Stimulated activated CD4-positive, alpha-beta T cell treated with anti-CD3 and anti-CD28 coated beads, Interleukin-2, amount 100 ng/mL, for 4 hours (primary cell): ENCODE measurements around the gene TRMT2A.

Source experiments
- DNase-seq: peaks from one replicate; pipeline ENCODE4 v3.0.0-alpha.2; 2020; ENCODE audit warnings: low read depth

TRMT2A gene

GRCh38 chr22:20149257-20150250 lies 32.5 kb upstream of the TRMT2A start:
- DNase-seq, result no peak

- DNase-seq, result no peak
Observed at GRCh38 chr22:20148414-20148813, 31.4 kb upstream of the TRMT2A start.

- DNase-seq, result no peak
Observed at GRCh38 chr22:20147237-20147988, 30.4 kb upstream of the TRMT2A start.

DNA sequence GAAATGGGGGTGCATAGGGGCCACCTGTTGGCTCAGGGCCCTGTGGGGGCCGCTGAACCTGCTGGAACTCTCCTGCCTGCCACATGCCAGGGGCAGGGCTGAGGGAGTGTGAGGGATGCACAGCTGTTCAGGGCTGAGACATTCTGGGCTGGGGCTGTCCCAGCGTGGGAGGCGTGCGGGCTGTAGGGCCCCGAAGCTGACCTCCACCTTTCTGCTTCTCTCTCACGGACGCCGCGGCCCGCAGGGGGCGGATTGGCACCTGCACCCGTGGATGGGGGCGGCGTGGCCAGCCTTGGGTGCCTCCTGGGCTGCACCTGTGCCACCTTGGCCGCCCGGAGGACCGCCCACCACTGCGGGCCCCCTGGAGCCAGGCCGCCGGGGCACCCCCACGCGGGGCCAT lies 29.8 kb upstream of the TRMT2A start:
- no peak for DNase-seq

DNA sequence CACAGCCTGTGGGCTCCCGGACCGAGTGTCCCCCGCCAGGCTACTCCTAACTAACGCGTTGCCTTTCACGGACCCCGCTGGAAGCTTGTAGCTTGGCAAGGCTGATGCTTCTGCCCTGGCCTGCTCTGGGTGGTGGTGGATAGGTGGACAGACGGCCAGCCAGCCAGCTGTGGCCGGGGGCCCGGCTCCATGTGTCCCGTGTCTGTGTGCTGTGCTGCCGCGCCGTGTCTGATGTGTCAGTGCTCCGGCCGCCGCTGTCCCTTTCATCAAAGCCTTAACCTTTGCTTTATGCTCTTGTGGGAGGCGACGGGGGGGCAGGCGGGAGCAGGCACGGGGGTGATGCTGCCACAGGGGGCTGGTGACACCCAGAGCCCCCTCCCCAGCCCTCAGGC lies 28.8 kb upstream of the TRMT2A start:
- no peak for DNase-seq

GRCh38 chr22:20145206-20145831 lies 28.3 kb upstream of the TRMT2A start:
- no peak for DNase-seq

DNA sequence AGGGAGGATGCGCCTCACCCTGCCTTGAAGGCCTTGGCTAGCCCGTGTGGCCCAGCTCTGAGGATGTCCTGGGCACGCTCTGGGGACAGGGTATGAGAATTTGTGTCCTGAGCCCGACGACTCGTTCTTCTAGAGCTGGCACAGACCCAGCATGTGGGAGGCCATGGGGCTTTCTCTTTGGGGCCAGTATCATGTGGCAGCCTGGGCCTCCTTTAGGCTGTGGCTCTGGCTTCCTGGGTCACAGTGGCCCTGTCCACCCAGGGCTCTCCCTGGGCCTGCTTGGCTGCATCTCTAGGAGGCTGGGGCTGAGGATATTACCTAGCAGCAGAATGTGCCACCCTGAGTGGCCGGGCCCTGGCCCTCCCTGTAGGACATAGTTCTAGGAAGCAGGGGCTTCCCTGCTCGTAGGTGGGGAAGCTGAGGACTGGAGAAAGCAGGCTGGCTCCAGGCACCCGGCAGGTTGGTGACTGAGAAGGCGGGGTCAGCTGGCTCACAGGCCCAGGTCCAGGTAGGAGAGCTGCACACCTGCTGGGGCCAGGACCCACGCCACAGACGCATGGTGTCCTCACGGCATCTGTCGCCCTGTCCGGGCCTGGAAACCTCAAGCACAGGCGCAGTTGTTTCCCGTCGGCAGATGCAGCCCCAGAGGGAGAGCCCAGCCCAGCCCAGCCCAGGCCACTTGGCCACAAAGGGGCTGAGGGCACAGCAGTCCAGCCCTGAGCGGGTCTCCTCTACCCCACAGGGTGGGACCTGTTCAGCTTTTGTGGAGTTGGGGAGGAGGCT lies 27.0 kb upstream of the TRMT2A start:
- DNase-seq, result no peak

GRCh38 chr22:20142711-20143621 lies 25.9 kb upstream of the TRMT2A start:
- no peak for DNase-seq

DNA sequence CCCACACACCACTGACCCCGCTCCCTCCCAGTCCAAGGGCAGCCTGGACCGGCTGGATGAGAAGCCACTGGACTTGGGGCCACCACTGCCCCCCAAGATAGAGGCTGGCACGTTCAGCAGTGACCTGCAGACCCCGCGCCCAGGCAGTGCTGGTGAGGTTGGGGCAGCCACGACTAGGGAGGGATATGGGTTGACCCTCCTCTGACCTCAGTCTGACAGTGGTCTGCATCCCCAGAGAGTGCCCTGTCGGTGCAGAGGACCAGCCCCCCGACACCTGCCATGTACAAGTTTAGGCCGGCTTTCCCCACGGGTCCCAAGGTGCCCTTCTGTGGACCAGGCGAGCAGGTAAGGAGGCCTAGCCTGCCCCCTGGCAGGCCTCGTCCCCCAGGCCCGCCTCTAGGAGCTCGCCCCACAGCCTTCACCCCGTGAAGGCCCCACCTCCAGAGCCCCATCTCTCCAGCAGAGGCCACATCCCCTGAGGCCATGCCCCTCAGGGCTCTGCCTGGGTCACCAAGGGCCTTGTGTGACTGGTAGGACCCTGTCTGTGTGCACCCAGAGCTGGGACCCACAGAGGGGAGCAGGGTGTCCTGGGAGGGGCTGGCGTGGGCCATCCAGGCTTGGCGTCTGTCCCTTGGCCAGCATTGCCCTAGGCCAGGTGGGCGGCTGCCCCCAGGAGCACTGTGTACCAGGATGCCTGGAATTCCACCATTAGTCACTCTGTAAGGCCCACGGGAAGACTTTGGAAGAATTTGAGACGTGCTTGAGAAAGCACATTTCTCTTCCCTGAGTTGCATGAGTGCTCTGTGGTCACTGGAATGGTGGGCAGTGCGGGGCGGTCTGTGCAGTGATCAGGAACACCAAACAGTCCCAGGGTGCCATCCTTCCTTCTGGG lies 24.4 kb upstream of the TRMT2A start:
- no peak for DNase-seq

DNA sequence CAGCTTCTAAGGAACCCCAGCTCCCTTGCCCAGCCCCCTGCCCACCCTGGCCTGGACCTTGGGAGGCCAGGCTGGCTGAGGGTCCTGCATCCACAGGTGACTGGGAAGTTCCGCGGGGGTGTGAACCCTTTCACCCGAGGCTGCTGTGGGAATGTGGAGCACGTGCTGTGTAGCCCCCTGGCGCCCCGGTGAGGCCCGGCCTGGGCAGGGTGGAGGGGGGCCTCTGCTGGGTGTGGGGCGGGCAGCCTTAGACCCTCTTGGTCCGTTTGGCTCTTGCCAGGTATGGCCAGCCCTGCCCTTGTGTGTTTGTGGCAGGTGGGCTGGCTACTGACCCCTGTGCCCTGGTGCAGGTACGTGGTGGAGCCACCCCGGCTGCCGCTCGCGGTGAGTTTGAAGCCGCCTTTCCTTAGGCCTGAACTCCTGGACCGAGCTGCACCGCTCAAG lies 23.5 kb upstream of the TRMT2A start:
- no peak for DNase-seq

- DNase-seq, result no peak
Observed at GRCh38 chr22:20140107-20140445, 23.1 kb upstream of the TRMT2A start.

- no peak for DNase-seq
Observed at GRCh38 chr22:20139391-20140106, 22.5 kb upstream of the TRMT2A start.

GRCh38 chr22:20138868-20139267 lies 21.8 kb upstream of the TRMT2A start:
- no peak for DNase-seq

DNA sequence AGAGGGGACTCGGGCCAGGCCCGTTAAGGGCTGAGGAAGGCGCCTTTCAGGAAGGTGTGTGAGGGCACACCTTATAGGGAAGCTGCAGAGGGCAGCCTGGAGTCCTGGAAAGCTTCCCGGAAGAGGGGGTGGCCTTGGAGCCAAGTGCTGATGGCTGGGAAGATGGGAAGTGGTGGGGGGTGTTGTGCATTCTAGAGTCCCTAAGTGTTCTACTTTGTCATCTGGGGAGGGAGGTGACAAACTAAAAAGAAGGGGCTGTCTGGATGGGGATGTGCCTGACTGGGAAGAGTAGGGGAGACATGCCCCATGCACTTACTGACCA lies 21.4 kb upstream of the TRMT2A start:
- DNase-seq, result no peak

DNA sequence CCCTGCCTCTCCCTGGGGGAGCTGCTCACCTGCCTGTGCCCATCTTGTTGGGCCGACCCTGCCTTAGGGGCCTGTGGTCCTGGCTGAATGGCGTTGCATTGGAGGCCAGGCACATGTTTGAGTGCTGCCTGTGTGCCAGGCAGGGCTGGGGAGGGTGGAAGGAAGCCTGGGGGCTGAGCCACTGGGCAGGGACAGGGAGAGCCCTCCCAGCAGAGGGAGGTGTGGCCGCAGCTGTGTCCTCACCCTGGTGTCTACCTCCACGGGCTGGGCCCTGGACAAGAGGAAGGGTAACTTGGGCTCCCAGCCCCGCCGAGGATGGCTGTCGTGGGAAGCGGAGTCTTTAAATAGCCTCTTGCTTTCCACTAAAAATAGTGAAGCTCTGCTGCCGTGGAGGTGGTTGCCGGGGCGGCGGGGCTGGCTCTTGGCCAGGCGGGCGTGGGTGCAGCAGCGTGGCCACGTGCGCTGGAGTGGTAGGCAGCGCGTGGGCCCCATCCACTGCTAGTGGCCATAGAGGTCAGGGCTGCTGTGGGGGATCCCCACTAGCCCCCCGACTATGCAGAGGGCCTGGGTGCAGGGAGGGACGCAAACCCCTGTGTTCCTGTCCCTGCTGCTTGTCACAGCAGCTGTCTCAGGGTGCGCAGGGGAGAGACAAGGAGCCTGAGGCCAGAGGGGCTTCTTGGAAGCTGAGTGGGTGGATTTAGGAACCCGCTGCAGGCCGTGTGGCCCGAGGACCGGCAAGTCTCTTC lies 20.8 kb upstream of the TRMT2A start:
- no peak for DNase-seq

DNA sequence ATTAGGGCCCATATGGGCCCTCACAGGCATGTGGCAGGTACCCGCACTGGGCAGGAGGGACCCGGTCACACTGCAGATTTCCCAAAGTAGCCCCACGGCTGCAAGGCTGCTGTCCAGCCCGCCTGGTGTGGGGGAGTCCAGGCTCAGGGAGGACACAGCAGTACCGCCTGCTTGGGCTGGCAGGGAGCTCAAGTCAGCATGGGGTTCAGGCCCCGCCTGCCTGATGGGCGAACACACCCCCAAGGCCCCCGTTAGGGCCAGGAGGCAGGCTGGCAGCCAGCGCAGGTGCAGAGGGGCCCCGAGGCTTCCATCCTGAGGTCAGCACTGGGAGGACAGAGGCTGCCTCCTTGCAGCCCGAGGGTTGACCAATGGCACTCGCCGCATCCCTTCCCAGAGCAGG lies 20.1 kb upstream of the TRMT2A start:
- no peak for DNase-seq

DNA sequence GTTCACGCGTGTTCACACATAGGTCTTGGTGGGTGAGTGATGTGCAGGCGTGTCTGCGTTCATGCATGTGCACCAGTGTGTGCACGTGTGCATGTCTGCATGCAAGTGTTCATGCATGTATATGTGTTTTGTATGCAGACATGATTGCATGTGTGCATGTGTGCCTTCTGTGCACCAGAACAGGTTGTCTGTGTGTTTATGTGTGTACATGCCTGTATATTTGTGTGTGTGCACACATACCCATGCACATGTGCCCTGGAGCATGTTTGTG lies 19.5 kb upstream of the TRMT2A start:
- DNase-seq, result no peak

DNA sequence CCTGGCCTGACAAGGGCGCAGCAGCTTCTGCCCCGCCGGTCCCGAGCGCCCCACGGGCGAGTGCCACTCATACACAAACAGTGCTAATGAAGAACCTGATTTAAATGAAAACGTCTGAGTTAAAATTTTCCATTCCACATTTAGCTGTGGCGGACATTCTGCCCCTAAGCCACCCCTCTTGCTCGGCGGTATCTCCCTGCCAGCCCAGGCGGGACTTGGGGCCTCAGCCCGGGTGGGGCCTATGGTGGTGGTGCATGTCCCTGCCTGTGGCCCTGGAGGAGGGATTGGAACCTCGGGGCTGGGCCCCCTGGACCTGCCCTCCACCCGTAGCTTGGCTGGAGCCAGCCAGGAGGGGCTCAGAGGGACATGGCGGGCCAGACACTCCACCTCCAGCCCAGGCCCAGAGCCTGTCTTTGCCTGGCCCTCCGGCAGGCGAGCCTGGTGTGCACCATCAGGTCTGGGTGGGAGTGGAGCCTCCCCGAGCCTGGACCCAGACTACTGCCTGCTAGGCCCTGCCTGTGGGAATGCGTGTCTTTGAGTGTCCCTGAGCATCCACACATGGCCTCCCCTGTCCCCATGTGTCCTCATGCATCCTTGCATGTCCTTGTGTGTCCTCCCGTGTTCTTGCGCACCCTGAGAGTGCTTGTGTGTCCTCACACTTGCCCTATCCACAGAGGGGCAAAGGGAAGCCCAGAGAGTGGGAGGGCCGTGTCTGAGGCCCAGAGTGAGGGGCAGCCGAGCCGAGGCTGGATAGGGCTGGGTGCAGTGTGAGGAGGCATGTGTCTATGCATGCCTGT lies 19.0 kb upstream of the TRMT2A start:
- no peak for DNase-seq
